Endothelial cell of umbilical vein (primary cell): Measurements from ENCODE around the gene IP6K3. TPM values are rescaled to one million over a fixed set of nuclear protein-coding genes. Genes with fewer than 3 reads are reported as not detected.
A peak's percentile ranks its signal among the peaks of the same experiment; 100 is the strongest.

Experiments used
- Bru-seq: library from RNA; stranded (reverse); fragments of 400-500 nt; gene quantifications from one replicate; lab custom pipeline; 2021; lab: Mats Ljungman, UMichigan
- BruChase-seq, 2 experiments: library from RNA; stranded (reverse); fragments of 400-500 nt; gene quantifications; one replicate each; lab custom pipeline; 2021; lab: Mats Ljungman, UMichigan
- BruUV-seq: library from RNA; stranded (reverse); fragments of 400-500 nt; replicated peaks from 2 replicates; lab custom pipeline; 2021; lab: Mats Ljungman, UMichigan
- CTCF ChIA-PET: fragments of 300-600, 350-600 bp; sonication (Branson Sonifier 250); formaldehyde crosslinking; loops from one replicate; lab custom pipeline; 2021; ENCODE audit warnings: antibody characterized with exemption, inconsistent platforms; lab: Charles Lee
- POLR2A ChIA-PET: fragments of 300-600, 350-600 bp; sonication (Branson Sonifier 250); formaldehyde crosslinking; loops from one replicate; lab custom pipeline; 2021; ENCODE audit warnings: antibody characterized with exemption, inconsistent platforms; lab: Charles Lee
- DNase-seq: peaks from one replicate; pipeline ENCODE4 v3.0.0-alpha.2; 2011; ENCODE audit warnings: low read depth, low spot score
- FAIRE-seq: peaks from 2 replicates; lab custom pipeline; 2011; peaks lifted over from hg19 to GRCh38; lab: Jason Lieb, UNC
- H2AFZ ChIP-seq: 2 replicates; pipeline ENCODE4 v1.6.0; 2012; ENCODE audit warnings: low read depth, low read length, control low read depth, inconsistent platforms
- H3K27ac ChIP-seq: 2 replicates; pipeline ENCODE4 v1.5.1; 2011; ENCODE audit warnings: low read depth, mild to moderate bottlenecking, control low read depth, low read length, moderate library complexity; ENCODE audit not compliant: insufficient read depth
- H3K27me3 ChIP-seq, 2 experiments: 2 replicates each; pipeline versions ENCODE4 v1.6.0 to v1.6.1; 2011; ENCODE audit warnings: low read length in 2 of 2, mixed read lengths in 1 of 2; ENCODE audit not compliant: control insufficient read depth in 2 of 2, insufficient read depth in 2 of 2
- H3K36me3 ChIP-seq, 2 experiments: 2 replicates in 1 of 2; 3 replicates in 1 of 2; pipeline ENCODE4 v1.5.1; 2011; ENCODE audit warnings: low read length in 2 of 2, mild to moderate bottlenecking in 1 of 2, moderate library complexity in 1 of 2; ENCODE audit not compliant: control insufficient read depth in 2 of 2, insufficient read depth in 2 of 2; ENCODE audit errors: extremely low read depth in 1 of 2
- H3K4me1 ChIP-seq: 3 replicates; pipeline ENCODE4 v1.5.1; 2011; ENCODE audit warnings: mild to moderate bottlenecking, low read length; ENCODE audit not compliant: control insufficient read depth, insufficient read depth; ENCODE audit errors: extremely low read depth
- H3K4me2 ChIP-seq: 2 replicates; pipeline ENCODE4 v1.6.1; 2011; ENCODE audit warnings: low read length, control low read depth, mixed read lengths; ENCODE audit not compliant: insufficient read depth
- H3K4me3 ChIP-seq, 3 experiments: fragments of 200-600 bp in 1 of 3; sonication (generic), shearing (Covaris generic) in 1 of 3; replicated peaks in 1 of 3; 2 replicates each; pipeline ENCODE4 v1.5.1; 2011 to 2016; ENCODE audit warnings: control low read depth in 3 of 3, low read length in 3 of 3, mild to moderate bottlenecking in 2 of 3, inconsistent platforms in 1 of 3, low read depth in 1 of 3, moderate library complexity in 1 of 3; ENCODE audit not compliant: insufficient read depth in 1 of 3
- H3K79me2 ChIP-seq: 2 replicates; pipeline ENCODE4 v1.6.0; 2012; ENCODE audit warnings: low read length, inconsistent platforms; ENCODE audit not compliant: control insufficient read depth, insufficient read depth
- H3K9ac ChIP-seq: replicated peaks from 2 replicates; pipeline ENCODE3; 2011; ENCODE audit warnings: low read length, control low read depth; ENCODE audit not compliant: insufficient read depth; ENCODE audit errors: extremely low read depth
- H3K9me1 ChIP-seq: replicated peaks from 3 replicates; pipeline ENCODE4 v1.6.0; 2011; ENCODE audit warnings: mild to moderate bottlenecking, low read length; ENCODE audit not compliant: control insufficient read depth, insufficient read depth; ENCODE audit errors: extremely low read depth
- H3K9me3 ChIP-seq: replicated peaks from 2 replicates; pipeline ENCODE4 v1.5.1; 2012; ENCODE audit warnings: low read length, inconsistent platforms; ENCODE audit not compliant: control insufficient read depth, insufficient read depth
- H4K20me1 ChIP-seq: replicated peaks from 2 replicates; pipeline ENCODE3; 2011; ENCODE audit warnings: mild to moderate bottlenecking, low read length; ENCODE audit not compliant: control insufficient read depth, insufficient read depth; ENCODE audit errors: extremely low read depth
- CTCF ChIP-seq, 2 donors: IDR thresholded peaks; 1 replicate in 1 of 2; 2 replicates in 1 of 2; pipeline ENCODE4 v1.5.1; 2011; ENCODE audit warnings: low read length in 2 of 2, mild to moderate bottlenecking in 2 of 2, moderate library complexity in 2 of 2, control low read depth in 1 of 2, inconsistent platforms in 1 of 2, low read depth in 1 of 2; ENCODE audit not compliant: insufficient read depth in 1 of 2; ENCODE audit errors: extremely low read depth in 1 of 2
- EZH2 ChIP-seq: IDR thresholded peaks from 2 replicates; pipeline ENCODE4 v1.6.1; 2012; ENCODE audit warnings: borderline replicate concordance, low read depth, mild to moderate bottlenecking, moderate library complexity, low read length, inconsistent platforms; ENCODE audit not compliant: severe bottlenecking
- FOS ChIP-seq: IDR thresholded peaks from 2 replicates; pipeline ENCODE4 v1.6.1; 2011; ENCODE audit warnings: mild to moderate bottlenecking, low read length, moderate library complexity, borderline replicate concordance; ENCODE audit not compliant: insufficient read depth
- GATA2 ChIP-seq: IDR thresholded peaks from 2 replicates; pipeline ENCODE4 v1.7.0; 2011; ENCODE audit warnings: low read depth, mild to moderate bottlenecking, moderate library complexity, mixed read lengths, low read length; ENCODE audit not compliant: insufficient read length, insufficient read depth
- JUN ChIP-seq: IDR thresholded peaks from 2 replicates; pipeline ENCODE4 v1.6.1; 2011; ENCODE audit warnings: borderline replicate concordance, low read depth; ENCODE audit not compliant: insufficient read length, insufficient read depth
- MAX ChIP-seq: IDR thresholded peaks from 2 replicates; pipeline ENCODE4 v1.6.1; 2011; ENCODE audit not compliant: insufficient read depth, insufficient read length
- MYC ChIP-seq: IDR thresholded peaks from one replicate; pipeline ENCODE4 v1.6.1; 2011; ENCODE audit warnings: mild to moderate bottlenecking, low read depth, low read length
- POLR2A ChIP-seq: IDR thresholded peaks from 2 replicates; pipeline ENCODE4 v1.6.1; 2012; ENCODE audit warnings: low read depth, mild to moderate bottlenecking, control low read depth, low read length
- POLR2AphosphoS5 ChIP-seq: IDR thresholded peaks from 2 replicates; pipeline ENCODE4 v1.6.1; 2012; ENCODE audit warnings: low read depth, mild to moderate bottlenecking, control low read depth, low read length, moderate library complexity; ENCODE audit not compliant: insufficient read depth
- dilution Hi-C: fragments of 300-500 bp; cut with MboI; formaldehyde crosslinking; loops from one replicate; pipeline ENCODE4 v1.15.0; 2019; ENCODE audit warnings: low sequenced_read_pairs; ENCODE audit not compliant: extremely low pct_ligation_motif_present
- intact Hi-C: fragments of 100-400 bp; cut with micrococcal nuclease; formaldehyde crosslinking; loops from one replicate; pipeline ENCODE4 v1.10.0; 2022
- long read RNA-seq: library from polyadenylated mRNA; stranded (forward); transcript quantifications from one replicate; pipeline ENCODE4 v2.0.0, GENCODE V29; 2021
- polyA minus RNA-seq, 3 experiments: library from RNA; depleted of rRNA, polyadenylated mRNA; stranded (reverse); fragments of >200 nt; gene quantifications; 1 replicate in 1 of 3; 2 replicates in 2 of 3; pipeline ENCODE4 v1.2.3, GENCODE V29; 2011
- polyA plus RNA-seq, 4 experiments: library from polyadenylated mRNA; depleted of rRNA in 3 of 4; stranded (reverse) in 3 of 4; unstranded in 1 of 4; fragments of >200 nt; gene quantifications; 2 replicates each; pipeline versions ENCODE4 v1.2.1 to v1.2.3, GENCODE V29; 2011 to 2012; ENCODE audit warnings: missing spikeins in 1 of 4
- total RNA-seq: library from RNA; stranded (reverse); gene quantifications from 2 replicates; pipeline ENCODE4 v1.2.3, GENCODE V29; 2021

Gene IP6K3
- total RNA-seq = not detected in 2 replicates
- not detected in 2 replicates for polyA plus RNA-seq
- not detected in 2 replicates for polyA plus RNA-seq (2011; cell fraction: cytosol; rRNA removed)
- polyA plus RNA-seq (2011; cell fraction: nucleus; rRNA removed) = not detected in 2 replicates
- polyA plus RNA-seq (2012) = not detected in 2 replicates
- polyA minus RNA-seq = not detected in 2 replicates
- polyA minus RNA-seq (2011; cell fraction: cytosol; rRNA and poly(A)+ RNA removed) = not detected
- polyA minus RNA-seq (2011; cell fraction: nucleus; rRNA and poly(A)+ RNA removed) = not detected in 2 replicates
- Bru-seq, nascent RNA = not detected
- BruChase-seq, experiment 1, labeled RNA remaining after a 6-hour chase = percentile 9 among the genes with signal in this experiment
- BruChase-seq, experiment 2, labeled RNA remaining after a 2-hour chase = not detected
- long read RNA-seq = 0 reads

- no peaks in the 10 kb centered on the region for H3K36me3 ChIP-seq
- H3K9ac ChIP-seq = no peak within 1 kb of the TSS
Observed at GRCh38 chr6:33746651-33747100, at the start of gene IP6K3. TSS of gene IP6K3 (minus strand) at chr6:33746905. CDS start at chr6:33735476, 11,429 bp downstream.

GRCh38 chr6:33794910-33795623 lies 48.4 kb upstream of the IP6K3 start:
- no TSS peak for BruUV-seq
- H4K20me1 ChIP-seq = no peaks in the 10 kb centered on the region
- H3K27me3 ChIP-seq = peaks cover 4 to 14% of the 10 kb centered on the region in 2 experiments
- dilution Hi-C loops (no loop called here), intact Hi-C loops (no loop called here)
- H3K36me3 ChIP-seq = no peaks in the 10 kb centered on the region
- no peak for FAIRE-seq
- no peak overlapping the region for H3K27ac ChIP-seq
- POLR2A ChIA-PET = no interaction called here
- no peaks in the 10 kb centered on the region for H3K79me2 ChIP-seq
- no peak for DNase-seq
- TF ChIP-seq CTCF (IDR thresholded peaks at IDR 0.05; ENCODE audit: extremely low read depth in 1 of 2, insufficient read depth in 1 of 2, low read depth in 1 of 2, low read length in 2 of 2) (no peak), MYC (no peak), MAX (no peak), POLR2AphosphoS5 (no peak), FOS (no peak), GATA2 (no peak), POLR2A (no peak), JUN (no peak), EZH2 (no peak)
- no peaks in the 10 kb centered on the region for H3K9me3 ChIP-seq
- H3K4me2 ChIP-seq = no peak overlapping the region
- H3K9ac ChIP-seq = no peak overlapping the region
- H2AFZ ChIP-seq = no peak overlapping the region
- CTCF ChIA-PET = interaction anchor here (1.7 to 3.8 kb wide), 2 partner anchors 23 to 25 kb away, joined by 5 to 23 read pairs; no protein-coding TSS in a partner anchor
- no peak overlapping the region for H3K4me3 ChIP-seq
- no peaks in the 10 kb centered on the region for H3K4me1 ChIP-seq
- no peaks in the 10 kb centered on the region for H3K9me1 ChIP-seq

More at GRCh38 chr6:33746651-33747100, at the start of gene IP6K3:
- dilution Hi-C loops (no loop called here), intact Hi-C loops (no loop called here)
- no peaks in the 10 kb centered on the region for H3K9me1 ChIP-seq
- H4K20me1 ChIP-seq = no peaks in the 10 kb centered on the region
- H3K27ac ChIP-seq = no peak within 1 kb of the TSS
- DNase-seq (no peak), FAIRE-seq (no peak)
- H3K9me3 ChIP-seq = no peaks in the 10 kb centered on the region
- H3K4me3 ChIP-seq = no peak within 1 kb of the TSS
- ChIA-PET CTCF (interaction anchor here (0.9 to 7.7 kb wide), 8 partner anchors 9 to 409 kb away, joined by 3 to 122 read pairs (median 8); partner anchors contain the start of gene UQCC2), POLR2A (no interaction called here)
- no peak for TF ChIP-seq JUN
- H3K4me1 ChIP-seq = no peaks in the 10 kb centered on the region
- no TSS peak for BruUV-seq
- H3K4me2 ChIP-seq = no peak within 1 kb of the TSS
- peaks cover 4 to 9% of the 10 kb centered on the region in 2 experiments for H3K27me3 ChIP-seq
- no peak within 1 kb of the TSS for H2AFZ ChIP-seq
- no peaks in the 10 kb centered on the region for H3K79me2 ChIP-seq
